Ramos (cell line): ENCODE measurements around the gene EVA1B.

ENCODE experiments used
- in situ Hi-C: fragments of 300-500 bp; cut with MboI; formaldehyde crosslinking; loops from one replicate; pipeline ENCODE4 v1.14.3; 2022; ENCODE audit warnings: low sequenced_read_pairs; ENCODE audit not compliant: unreplicated experiment

Gene EVA1B

GRCh38 chr1:36323636-36324352 lies at the start of gene EVA1B:
TSS of gene EVA1B (minus strand) at chr1:36323645. CDS start at chr1:36323037, 608 bp downstream.
- in situ Hi-C loops: no loop called here

GRCh38 chr1:36372617-36373016 lies 49.2 kb upstream of the EVA1B start:
- in situ Hi-C loops: no loop called here

GRCh38 chr1:36369061-36369861 lies 45.8 kb upstream of the EVA1B start:
- in situ Hi-C loops: no loop called here

- in situ Hi-C loops: no loop called here
Measured at GRCh38 chr1:36367798-36368197, 44.4 kb upstream of the EVA1B start.

GRCh38 chr1:36367066-36367465 lies 43.6 kb upstream of the EVA1B start:
- in situ Hi-C loops: no loop called here

- in situ Hi-C loops: no loop called here
Measured at GRCh38 chr1:36366091-36366661, 42.7 kb upstream of the EVA1B start.

- in situ Hi-C loops: no loop called here
Measured at GRCh38 chr1:36365381-36365780, 41.9 kb upstream of the EVA1B start.

GRCh38 chr1:36359911-36360550 lies 36.6 kb upstream of the EVA1B start:
- in situ Hi-C loops: no loop called here

GRCh38 chr1:36359383-36359782 lies 35.9 kb upstream of the EVA1B start:
- in situ Hi-C loops: no loop called here

GRCh38 chr1:36358514-36359084 lies 35.2 kb upstream of the EVA1B start:
- in situ Hi-C loops: no loop called here

- in situ Hi-C loops: no loop called here
Measured at GRCh38 chr1:36355811-36356210, 32.4 kb upstream of the EVA1B start.

GRCh38 chr1:36354486-36354885 lies 31.0 kb upstream of the EVA1B start:
- in situ Hi-C loops: no loop called here

- in situ Hi-C loops: no loop called here
Measured at GRCh38 chr1:36352910-36353878, 29.7 kb upstream of the EVA1B start.

GRCh38 chr1:36352125-36352909 lies 28.9 kb upstream of the EVA1B start:
- in situ Hi-C loops: no loop called here

GRCh38 chr1:36351227-36351977 lies 28.0 kb upstream of the EVA1B start:
- in situ Hi-C loops: no loop called here

GRCh38 chr1:36350659-36351226 lies 27.3 kb upstream of the EVA1B start:
- in situ Hi-C loops: no loop called here

- in situ Hi-C loops: loop anchor here (5.0 kb wide), 1 partner anchor 67 kb away; no protein-coding TSS in a partner anchor
Measured at GRCh38 chr1:36349839-36350238, 26.4 kb upstream of the EVA1B start.
